ENCODE measurements around the gene NR2C1. TPM values are rescaled to one million over a fixed set of nuclear protein-coding genes. Genes with fewer than 3 reads are reported as not detected.

NR2C1 gene
- total RNA-seq, 1 experiment from 2014 or later = 33.7 TPM

DNA sequence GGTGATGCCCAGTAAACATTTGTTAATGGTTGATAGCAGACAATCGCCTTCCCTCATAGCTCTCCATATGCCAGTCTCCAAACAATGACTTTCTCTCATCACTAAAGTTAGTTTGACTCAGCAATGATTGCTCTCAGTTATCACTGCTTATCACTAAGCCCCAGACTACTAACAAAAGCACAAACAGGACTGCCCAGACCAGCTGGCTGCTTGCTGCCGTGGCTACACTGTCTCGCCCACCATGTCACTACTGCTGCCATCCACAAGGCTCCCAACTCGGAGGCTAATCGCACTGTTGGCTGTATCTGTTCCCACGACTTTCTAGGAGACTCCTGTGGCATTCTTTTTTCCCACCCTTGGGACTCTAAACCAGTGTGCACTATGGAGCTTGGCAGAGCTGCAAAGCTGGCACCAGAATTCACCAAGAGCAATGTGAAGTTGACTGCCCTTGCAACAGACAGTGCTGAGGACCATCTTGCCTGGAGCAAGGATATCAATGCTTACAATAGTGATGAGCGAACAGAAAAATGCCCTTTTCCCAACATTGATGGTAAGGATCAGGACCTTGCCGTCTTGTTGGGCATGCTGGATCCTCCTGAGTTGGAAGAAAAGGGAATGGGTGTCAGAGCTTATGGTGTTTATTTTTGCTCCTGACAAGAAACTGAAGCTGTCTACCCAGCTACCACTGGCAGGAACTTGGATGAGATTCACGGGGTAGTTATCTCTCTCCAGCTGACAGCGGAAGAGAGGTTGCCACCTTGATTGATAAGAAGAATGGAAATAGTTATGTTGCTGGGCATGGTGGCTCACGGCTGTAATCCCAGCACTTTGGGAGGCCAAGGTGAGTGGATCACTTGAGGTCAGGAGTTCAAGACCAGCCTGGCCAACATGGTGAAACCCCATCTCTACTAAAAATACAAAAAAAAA is 27.1 kb upstream of the NR2C1 start (continued):
- TF ChIP-seq, protein P1, sequence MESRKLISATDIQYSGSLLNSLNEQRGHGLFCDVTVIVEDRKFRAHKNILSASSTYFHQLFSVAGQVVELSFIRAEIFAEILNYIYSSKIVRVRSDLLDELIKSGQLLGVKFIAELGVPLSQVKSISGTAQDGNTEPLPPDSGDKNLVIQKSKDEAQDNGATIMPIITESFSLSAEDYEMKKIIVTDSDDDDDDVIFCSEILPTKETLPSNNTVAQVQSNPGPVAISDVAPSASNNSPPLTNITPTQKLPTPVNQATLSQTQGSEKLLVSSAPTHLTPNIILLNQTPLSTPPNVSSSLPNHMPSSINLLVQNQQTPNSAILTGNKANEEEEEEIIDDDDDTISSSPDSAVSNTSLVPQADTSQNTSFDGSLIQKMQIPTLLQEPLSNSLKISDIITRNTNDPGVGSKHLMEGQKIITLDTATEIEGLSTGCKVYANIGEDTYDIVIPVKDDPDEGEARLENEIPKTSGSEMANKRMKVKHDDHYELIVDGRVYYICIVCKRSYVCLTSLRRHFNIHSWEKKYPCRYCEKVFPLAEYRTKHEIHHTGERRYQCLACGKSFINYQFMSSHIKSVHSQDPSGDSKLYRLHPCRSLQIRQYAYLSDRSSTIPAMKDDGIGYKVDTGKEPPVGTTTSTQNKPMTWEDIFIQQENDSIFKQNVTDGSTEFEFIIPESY (IDR thresholded peaks at IDR 0.05; ENCODE audit: extremely low read depth, insufficient replicate concordance, low read length) = no peak
- TF ChIP-seq CEBPB (IDR thresholded peaks at IDR 0.05; ENCODE audit: low read depth) (no peak), POLR2A (IDR thresholded peaks at IDR 0.05; ENCODE audit: borderline replicate concordance, extremely low read depth, insufficient read depth, insufficient read length) (no peak), SIN3A (IDR thresholded peaks at IDR 0.05; ENCODE audit: low read depth) (no peak), SRF (IDR thresholded peaks at IDR 0.05; ENCODE audit: low read depth) (no peak), EZH2 (IDR thresholded peaks at IDR 0.05) (no peak), ZFX (IDR thresholded peaks at IDR 0.05) (no peak)

GRCh38 chr12:95099270-95099790 is 25.9 kb upstream of the NR2C1 start:
- intact Hi-C loops (cut with micrococcal nuclease) = no loop called here
- DNase-seq (ENCODE audit: low read depth, low spot score) (no peak), ATAC-seq (no peak)
- Histone ChIP-seq H3K36me3 (ENCODE audit: control insufficient read depth in 1 of 2, insufficient read depth in 2 of 2, low read length in 2 of 2) (no peaks in the 10 kb centered on the region), H3K27ac (ENCODE audit: low read depth, low read length) (no peak overlapping the region), H4K20me1 (ENCODE audit: insufficient read depth) (no peaks in the 10 kb centered on the region), H3K4me3 (replicated peaks in 1 of 2; ENCODE audit: low read depth in 1 of 2, low read length in 2 of 2) (no peak overlapping the region), H3K4me2 (ENCODE audit: low read length) (no peak overlapping the region), H3K27me3 (ENCODE audit: insufficient read depth, low read length) (no peaks in the 10 kb centered on the region), H2AFZ (ENCODE audit: low read depth, low read length, poor library complexity, severe bottlenecking) (no peak overlapping the region), H3K9me2 (ENCODE audit: insufficient read depth) (no peaks in the 10 kb centered on the region), H3K9ac (ENCODE audit: low read length) (no peak overlapping the region), H3K9me3 (ENCODE audit: control insufficient read depth in 1 of 2, insufficient read depth in 1 of 2, low read depth in 1 of 2, low read length in 2 of 2) (no peaks in the 10 kb centered on the region), H3K4me1 (ENCODE audit: control insufficient read depth in 1 of 2, insufficient read depth in 2 of 2, low read length in 2 of 2) (peaks cover 35 to 72% of the 10 kb centered on the region in 2 experiments), H3K79me2 (ENCODE audit: insufficient read depth, low read length) (no peaks in the 10 kb centered on the region)
- POLR2A ChIA-PET = no interaction called here
- RAD21 ChIA-PET (ENCODE audit: low non-redundant PET in 1 of 2, low total read pairs in 2 of 2, uncharacterized antibody in 2 of 2, unreplicated experiment in 2 of 2) = no interaction called here
- no TSS peak for BruUV-seq (replicated peaks)
- CTCF ChIA-PET = interaction anchor here (1.1 kb wide), 1 partner anchor 374 kb away, joined by 5 read pairs; the partner anchor contains the start of gene METAP2
- TF ChIP-seq, protein P1 (IDR thresholded peaks at IDR 0.05; ENCODE audit: extremely low read depth, insufficient replicate concordance, low read length) = no peak
- TF ChIP-seq ZFX (IDR thresholded peaks at IDR 0.05) (no peak), JUND (IDR thresholded peaks at IDR 0.05) (no peak), POLR2AphosphoS5 (IDR thresholded peaks at IDR 0.05; ENCODE audit: low read depth, low read length) (no peak), FOSL1 (IDR thresholded peaks at IDR 0.05; ENCODE audit: low read depth) (no peak), TCF7L2 (IDR thresholded peaks at IDR 0.05; ENCODE audit: borderline replicate concordance, extremely low read depth, insufficient read depth, insufficient read length) (no peak), EZH2phosphoT487 (IDR thresholded peaks at IDR 0.05; ENCODE audit: borderline replicate concordance) (no peak), YY1 (IDR thresholded peaks at IDR 0.05; ENCODE audit: extremely low read depth, insufficient replicate concordance, low read depth, low read length) (no peak), EZH2 (IDR thresholded peaks at IDR 0.05) (no peak), SIN3A (IDR thresholded peaks at IDR 0.05; ENCODE audit: low read depth) (no peak), POLR2A (IDR thresholded peaks at IDR 0.05; ENCODE audit: borderline replicate concordance, extremely low read depth, insufficient read depth, insufficient read length) (no peak), RAD21 (IDR thresholded peaks at IDR 0.05; ENCODE audit: low read depth) (no peak), SP1 (IDR thresholded peaks at IDR 0.05; ENCODE audit: low read depth) (no peak)
- TF ChIP-seq, protein P2, sequence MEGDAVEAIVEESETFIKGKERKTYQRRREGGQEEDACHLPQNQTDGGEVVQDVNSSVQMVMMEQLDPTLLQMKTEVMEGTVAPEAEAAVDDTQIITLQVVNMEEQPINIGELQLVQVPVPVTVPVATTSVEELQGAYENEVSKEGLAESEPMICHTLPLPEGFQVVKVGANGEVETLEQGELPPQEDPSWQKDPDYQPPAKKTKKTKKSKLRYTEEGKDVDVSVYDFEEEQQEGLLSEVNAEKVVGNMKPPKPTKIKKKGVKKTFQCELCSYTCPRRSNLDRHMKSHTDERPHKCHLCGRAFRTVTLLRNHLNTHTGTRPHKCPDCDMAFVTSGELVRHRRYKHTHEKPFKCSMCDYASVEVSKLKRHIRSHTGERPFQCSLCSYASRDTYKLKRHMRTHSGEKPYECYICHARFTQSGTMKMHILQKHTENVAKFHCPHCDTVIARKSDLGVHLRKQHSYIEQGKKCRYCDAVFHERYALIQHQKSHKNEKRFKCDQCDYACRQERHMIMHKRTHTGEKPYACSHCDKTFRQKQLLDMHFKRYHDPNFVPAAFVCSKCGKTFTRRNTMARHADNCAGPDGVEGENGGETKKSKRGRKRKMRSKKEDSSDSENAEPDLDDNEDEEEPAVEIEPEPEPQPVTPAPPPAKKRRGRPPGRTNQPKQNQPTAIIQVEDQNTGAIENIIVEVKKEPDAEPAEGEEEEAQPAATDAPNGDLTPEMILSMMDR (IDR thresholded peaks at IDR 0.05 in 2 of 3, conservative IDR thresholded peaks at IDR 0.05 in 1 of 3; ENCODE audit: borderline replicate concordance in 1 of 3, insufficient read depth in 1 of 3, low read depth in 2 of 3, low read length in 2 of 3) = no peak
